H4 (cell line): ENCODE measurements around the gene SCMH1. TPM values are rescaled to one million over a fixed set of nuclear protein-coding genes. Genes with fewer than 3 reads are reported as not detected.
"Not testable (repeated sequence)": the region's sequence is repeated elsewhere in the genome, so short reads cannot be mapped to it uniquely, and the experiment has no call there.

Experiments
- DNase-seq: peaks from one replicate; pipeline ENCODE4 v3.0.0-alpha.2; 2015; ENCODE audit warnings: low spot score
- total RNA-seq: library from RNA; depleted of rRNA; stranded (reverse); fragments of >200 nt; shearing (Covaris generic); gene quantifications from 2 replicates; pipeline ENCODE4 v1.2.3, GENCODE V29; 2014

SCMH1 gene
- total RNA-seq, 1 experiment from 2014 or later: 20.9 TPM

- DNase-seq: no peak
These were observed 28.8 kb downstream of the SCMH1 start for GRCh38 chr1:41213341-41213740.

GRCh38 chr1:41211608-41212007, 30.5 kb downstream of the SCMH1 start:
- DNase-seq: not testable (repeated sequence)

- not testable (repeated sequence) for DNase-seq
These were observed 35.1 kb downstream of the SCMH1 start for GRCh38 chr1:41207053-41207452.

- no peak for DNase-seq
These were observed 41.4 kb downstream of the SCMH1 start for GRCh38 chr1:41200728-41201127.

- no peak for DNase-seq
These were observed 42.7 kb downstream of the SCMH1 start for GRCh38 chr1:41199375-41199774.

GRCh38 chr1:41192456-41193178, 49.5 kb downstream of the SCMH1 start:
- DNase-seq: no peak

GRCh38 chr1:41184446-41184845, 57.7 kb downstream of the SCMH1 start:
- DNase-seq: no peak

GRCh38 chr1:41178230-41178629, 63.9 kb downstream of the SCMH1 start:
- DNase-seq: not testable (repeated sequence)

GRCh38 chr1:41175546-41175945, 66.6 kb downstream of the SCMH1 start:
- DNase-seq: no peak

GRCh38 chr1:41174170-41174569, 67.9 kb downstream of the SCMH1 start:
- DNase-seq: no peak

GRCh38 chr1:41173651-41174050, 68.5 kb downstream of the SCMH1 start:
- no peak for DNase-seq

- no peak for DNase-seq
These were observed 70.7 kb downstream of the SCMH1 start for GRCh38 chr1:41171266-41171874.

GRCh38 chr1:41169799-41170180, 72.3 kb downstream of the SCMH1 start:
- no peak for DNase-seq

GRCh38 chr1:41169066-41169798, 72.9 kb downstream of the SCMH1 start:
- no peak for DNase-seq

GRCh38 chr1:41167667-41168066, 74.4 kb downstream of the SCMH1 start:
- no peak for DNase-seq

- no peak for DNase-seq
These were observed 77.4 kb downstream of the SCMH1 start for GRCh38 chr1:41164727-41165126.

GRCh38 chr1:41162441-41162840, 79.7 kb downstream of the SCMH1 start:
- no peak for DNase-seq

GRCh38 chr1:41161846-41162245, 80.3 kb downstream of the SCMH1 start:
- DNase-seq: no peak

GRCh38 chr1:41160498-41161110, 81.5 kb downstream of the SCMH1 start:
- no peak for DNase-seq

GRCh38 chr1:41158966-41159365, 83.1 kb downstream of the SCMH1 start:
- no peak for DNase-seq

GRCh38 chr1:41158147-41158875, 83.8 kb downstream of the SCMH1 start:
- DNase-seq: no peak

GRCh38 chr1:41155105-41155504, 87.0 kb downstream of the SCMH1 start:
- no peak for DNase-seq
